ENCODE measurements around the gene DNAH5. TPM values are rescaled to one million over a fixed set of nuclear protein-coding genes. Genes with fewer than 3 reads are reported as not detected.

Gene DNAH5
- total and polyA plus RNA-seq, 10 donors: 0.02 to 1.5 (median 0.21) TPM

DNA sequence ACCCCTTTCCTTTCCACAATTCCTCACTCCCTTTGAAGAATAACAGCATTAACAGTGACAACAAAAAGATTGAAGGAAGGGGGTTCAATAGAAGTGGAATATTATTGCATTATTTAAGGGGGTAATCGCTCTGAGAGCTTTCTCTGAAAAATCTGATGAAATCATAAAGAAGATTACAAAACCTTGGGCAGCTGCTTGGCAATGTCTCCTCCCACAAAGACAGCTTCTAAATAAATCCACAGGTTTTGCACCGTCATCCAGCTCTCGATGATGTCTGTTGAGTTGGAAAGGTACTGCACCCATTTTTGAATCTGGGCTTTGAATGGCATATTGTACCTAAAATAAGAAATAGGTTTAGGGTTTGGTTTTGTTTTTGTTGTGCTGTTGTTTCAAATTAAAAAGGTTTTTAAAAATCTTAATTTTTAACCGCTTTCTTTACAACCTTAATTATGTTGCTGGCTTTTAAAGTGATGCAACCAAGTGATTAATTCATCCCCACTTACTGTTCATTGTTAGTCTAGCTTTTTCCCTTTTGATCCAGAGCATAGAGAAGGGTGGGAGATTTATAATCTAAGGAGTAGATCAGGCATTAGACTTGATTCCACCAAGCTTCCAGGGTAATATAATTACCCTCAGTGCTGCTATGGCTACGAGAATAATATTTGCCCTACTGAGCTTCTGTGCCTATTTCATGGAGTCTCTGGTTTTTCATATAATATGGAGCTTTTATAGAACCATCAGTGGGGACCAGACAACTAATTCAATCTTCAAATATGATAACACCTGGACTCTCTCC, 85.0 kb downstream of the DNAH5 start:
- no peak for DNase-seq
- Histone ChIP-seq H3K9me3 (peaks cover 0 to 23% (median 8%) of the 10 kb centered on the region in 8 donors), H3K4me3 (no peak overlapping the region), H3K4me1 (no peaks in the 10 kb centered on the region), H3K27me3 (replicated peaks in 1 of 7) (no peaks in the 10 kb centered on the region), H3K27ac (no peak overlapping the region), H3K36me3 (no peaks in the 10 kb centered on the region)
- 59 to 76% (median 65%) methylated on average over 5 of the region's 5 CpGs for WGBS, 5 donors
- intact Hi-C loops (cut with DNase I; ENCODE audit: low total_unique reads): no loop called here
- TF ChIP-seq POLR2AphosphoS5 (IDR thresholded peaks at IDR 0.05): no peak

DNA sequence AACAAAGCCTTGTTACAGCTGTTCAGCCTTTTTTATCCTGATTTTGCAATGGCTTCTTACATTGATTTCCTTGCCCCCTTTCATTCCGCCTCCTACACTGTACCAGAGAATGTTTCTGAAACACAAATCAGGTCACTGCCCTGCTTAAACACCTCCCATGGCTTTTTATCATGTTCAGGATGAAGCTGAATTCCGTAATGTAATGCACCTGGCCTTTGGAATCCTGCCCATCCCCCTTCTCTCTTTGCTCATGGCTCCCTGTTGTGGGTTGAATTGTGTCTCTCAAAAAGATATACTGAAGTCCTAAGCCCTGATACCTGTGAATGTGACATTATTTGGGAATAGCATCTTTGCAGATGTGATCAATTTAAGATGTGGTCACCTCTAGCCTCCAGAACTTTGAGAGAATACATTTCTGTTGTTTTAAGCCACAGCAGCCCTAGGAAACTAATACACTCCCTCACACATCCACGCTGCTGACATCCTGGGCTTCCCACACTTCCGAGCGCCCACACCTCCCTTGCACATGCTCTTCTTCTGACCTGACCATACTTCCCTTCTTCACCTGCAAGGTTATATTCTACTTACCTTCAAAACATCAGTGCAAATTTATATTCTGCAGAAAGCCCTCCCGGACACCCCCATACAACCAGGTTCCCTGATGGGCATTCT, 101.2 kb downstream of the DNAH5 start:
- 75 to 80% (median 75%) methylated on average over 6 of the region's 6 CpGs for WGBS, 5 donors
- TF ChIP-seq, protein P1, sequence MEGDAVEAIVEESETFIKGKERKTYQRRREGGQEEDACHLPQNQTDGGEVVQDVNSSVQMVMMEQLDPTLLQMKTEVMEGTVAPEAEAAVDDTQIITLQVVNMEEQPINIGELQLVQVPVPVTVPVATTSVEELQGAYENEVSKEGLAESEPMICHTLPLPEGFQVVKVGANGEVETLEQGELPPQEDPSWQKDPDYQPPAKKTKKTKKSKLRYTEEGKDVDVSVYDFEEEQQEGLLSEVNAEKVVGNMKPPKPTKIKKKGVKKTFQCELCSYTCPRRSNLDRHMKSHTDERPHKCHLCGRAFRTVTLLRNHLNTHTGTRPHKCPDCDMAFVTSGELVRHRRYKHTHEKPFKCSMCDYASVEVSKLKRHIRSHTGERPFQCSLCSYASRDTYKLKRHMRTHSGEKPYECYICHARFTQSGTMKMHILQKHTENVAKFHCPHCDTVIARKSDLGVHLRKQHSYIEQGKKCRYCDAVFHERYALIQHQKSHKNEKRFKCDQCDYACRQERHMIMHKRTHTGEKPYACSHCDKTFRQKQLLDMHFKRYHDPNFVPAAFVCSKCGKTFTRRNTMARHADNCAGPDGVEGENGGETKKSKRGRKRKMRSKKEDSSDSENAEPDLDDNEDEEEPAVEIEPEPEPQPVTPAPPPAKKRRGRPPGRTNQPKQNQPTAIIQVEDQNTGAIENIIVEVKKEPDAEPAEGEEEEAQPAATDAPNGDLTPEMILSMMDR (IDR thresholded peaks at IDR 0.05 in 8 of 11, conservative IDR thresholded peaks at IDR 0.05 in 3 of 11): no peak
- TF ChIP-seq POLR2AphosphoS5 (IDR thresholded peaks at IDR 0.05): no peak
- no peak for TF ChIP-seq POLR2A (IDR thresholded peaks at IDR 0.05)
- no peaks in the 10 kb centered on the region for H3K36me3 ChIP-seq
- DNase-seq: no peak
- H3K9me3 ChIP-seq: no peaks in the 10 kb centered on the region
- no peaks in the 10 kb centered on the region for H3K27me3 ChIP-seq (replicated peaks in 1 of 7)
- H3K4me1 ChIP-seq: no peaks in the 10 kb centered on the region
- no peak overlapping the region for H3K27ac ChIP-seq
- no peak overlapping the region for H3K4me3 ChIP-seq
- intact Hi-C loops (cut with DNase I; ENCODE audit: low total_unique reads): no loop called here

DNA sequence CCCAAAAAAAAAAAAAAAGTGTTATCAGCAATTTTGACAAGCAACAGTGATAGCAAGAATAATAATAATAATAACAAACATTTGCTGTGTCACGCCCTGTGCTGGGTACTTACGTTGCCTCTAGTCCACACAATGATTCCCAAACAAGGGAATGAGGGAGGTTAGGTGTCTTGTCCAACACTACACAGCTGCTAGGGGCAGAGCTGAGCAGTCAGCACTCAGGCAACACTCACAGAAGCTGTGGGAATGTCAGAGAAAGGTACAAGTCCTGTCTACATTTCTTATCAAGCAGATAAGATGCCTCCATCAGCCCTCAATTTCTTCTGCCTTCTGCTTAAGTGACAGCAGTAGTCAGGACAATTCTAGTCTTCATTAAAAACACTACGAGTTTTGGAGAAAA, 111.0 kb downstream of the DNAH5 start:
- no peaks in the 10 kb centered on the region for H3K36me3 ChIP-seq
- H3K27ac ChIP-seq: no peak overlapping the region
- intact Hi-C loops (cut with DNase I; ENCODE audit: low total_unique reads): no loop called here
- TF ChIP-seq, protein P1 (IDR thresholded peaks at IDR 0.05 in 8 of 11, conservative IDR thresholded peaks at IDR 0.05 in 3 of 11): no peak
- TF ChIP-seq POLR2A (IDR thresholded peaks at IDR 0.05) (no peak), POLR2AphosphoS5 (IDR thresholded peaks at IDR 0.05) (no peak)
- H3K4me3 ChIP-seq: no peak overlapping the region
- no peaks in the 10 kb centered on the region for H3K27me3 ChIP-seq (replicated peaks in 1 of 7)
- no peaks in the 10 kb centered on the region for H3K4me1 ChIP-seq
- H3K9me3 ChIP-seq: peaks cover 0 to 18% (median 5%) of the 10 kb centered on the region in 8 donors
- WGBS, 5 donors: 63 to 80% (median 66%) methylated on average over 3 of the region's 3 CpGs
- no peak for DNase-seq

DNA sequence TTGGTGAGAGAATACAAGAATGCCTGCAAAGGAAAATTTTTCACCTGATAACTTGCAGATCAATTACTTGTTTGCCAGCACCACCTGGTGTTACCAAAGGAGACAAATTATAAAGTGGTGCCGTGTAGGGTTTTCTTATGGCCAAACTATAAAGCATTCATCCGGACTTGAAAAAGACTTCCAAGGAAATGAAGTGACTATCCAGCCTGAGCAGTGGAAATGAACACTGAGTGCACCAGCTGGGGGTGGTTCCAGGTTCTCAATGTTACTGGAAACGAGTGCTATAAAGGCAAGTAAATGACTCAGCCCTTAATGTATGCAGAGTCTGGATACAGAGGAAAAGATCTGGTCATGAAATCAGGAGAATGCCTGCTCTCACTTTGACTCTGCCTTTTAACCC, 113.1 kb downstream of the DNAH5 start:
- WGBS, 5 donors: 42 to 67% (median 57%) methylated on average over 3 of the region's 3 CpGs
- H3K27me3 ChIP-seq (replicated peaks in 1 of 7): no peaks in the 10 kb centered on the region
- no peak for TF ChIP-seq POLR2AphosphoS5 (IDR thresholded peaks at IDR 0.05)
- TF ChIP-seq, protein P1 (IDR thresholded peaks at IDR 0.05 in 8 of 11, conservative IDR thresholded peaks at IDR 0.05 in 3 of 11): no peak
- no peaks in the 10 kb centered on the region for H3K4me1 ChIP-seq
- DNase-seq: no peak
- no peaks in the 10 kb centered on the region for H3K36me3 ChIP-seq
- H3K9me3 ChIP-seq: peaks cover 0 to 29% (median 16%) of the 10 kb centered on the region in 8 donors
- no peak overlapping the region for H3K27ac ChIP-seq
- no peak overlapping the region for H3K4me3 ChIP-seq
- intact Hi-C loops (cut with DNase I; ENCODE audit: low total_unique reads): no loop called here
